WTC11 (cell line): Measurements from ENCODE around the gene C1QL1.

Experiments used
- ATF1 ChIP-seq: sonication (generic); formaldehyde crosslinking; IDR thresholded peaks from 2 replicates; pipeline ENCODE4 v1.8.1; 2023; ENCODE audit warnings: mild to moderate bottlenecking, moderate library complexity, missing genetic modification reagents
- CBFB ChIP-seq: sonication (generic); formaldehyde crosslinking; IDR thresholded peaks from 2 replicates; pipeline ENCODE4 v1.8.1; 2022; ENCODE audit warnings: mild to moderate bottlenecking, low read depth, missing genetic modification reagents
- CTCF ChIP-seq: fragments of 200-600 bp; IDR thresholded peaks from 2 replicates; pipeline ENCODE4 v1.8.0; 2022; ENCODE audit warnings: antibody characterized with exemption
- E2F1 ChIP-seq: sonication (generic); formaldehyde crosslinking; IDR thresholded peaks from 2 replicates; pipeline ENCODE4 v1.8.0; 2022; ENCODE audit warnings: mild to moderate bottlenecking, missing genetic modification reagents
- GABPB1 ChIP-seq: sonication (generic); formaldehyde crosslinking; IDR thresholded peaks from 2 replicates; pipeline ENCODE4 v1.8.1; 2023; ENCODE audit warnings: mild to moderate bottlenecking, missing genetic modification reagents
- TCF7 ChIP-seq: sonication (generic); formaldehyde crosslinking; IDR thresholded peaks from 2 replicates; pipeline ENCODE4 v1.8.0; 2022; ENCODE audit warnings: mild to moderate bottlenecking, low read depth, missing genetic modification reagents, moderate library complexity
- ZNF121 ChIP-seq: sonication (generic); formaldehyde crosslinking; IDR thresholded peaks from 2 replicates; pipeline ENCODE4 v1.8.0; 2023; ENCODE audit warnings: missing genetic modification reagents

- no peak for TF ChIP-seq CTCF
- no peak for TF ChIP-seq E2F1 (CRISPR knock-in tag)
- TF ChIP-seq CBFB (CRISPR knock-in tag): no peak
- TF ChIP-seq ZNF121 (CRISPR knock-in tag): no peak
- TF ChIP-seq ATF1 (CRISPR knock-in tag): no peak
- no peak for TF ChIP-seq TCF7 (CRISPR knock-in tag)
- no peak for TF ChIP-seq GABPB1 (CRISPR knock-in tag)
Observed at GRCh38 chr17:44996304-44996703, 28.2 kb upstream of the C1QL1 start.
